Activated CD4-positive, alpha-beta T cell treated with anti-CD3 and anti-CD28 coated beads for 48 hours (primary cell): ENCODE results near the gene PIF1.
"Not testable (repeated sequence)": the region's sequence is repeated elsewhere in the genome, so short reads cannot be mapped to it uniquely, and the experiment has no call there.

ENCODE experiments used
- DNase-seq: peaks from one replicate; pipeline ENCODE4 v3.0.0-alpha.2; 2020

The PIF1 gene

DNA sequence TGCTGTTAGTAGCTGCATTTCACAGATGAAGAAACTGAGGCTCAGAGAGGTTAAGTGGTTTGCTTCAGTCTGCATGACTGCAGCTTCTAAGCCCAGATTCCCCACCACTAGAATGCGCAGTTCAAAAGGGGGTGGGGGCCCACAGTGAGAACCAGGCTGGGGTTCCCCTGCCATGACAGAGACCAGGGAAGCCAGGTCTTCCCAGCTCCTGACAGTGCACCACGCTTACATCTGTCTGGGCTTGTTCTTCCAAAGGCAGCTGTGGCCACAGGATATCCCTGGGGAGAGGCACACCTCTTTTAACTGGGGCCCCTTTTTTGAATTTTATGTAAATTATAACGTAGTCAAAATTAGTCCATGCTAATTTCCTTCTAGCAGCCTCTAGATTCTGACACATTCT is 21.6 kb upstream of the PIF1 start:
- no peak for DNase-seq

- DNase-seq: no peak
Observed at GRCh38 chr15:64845831-64846595, 20.6 kb upstream of the PIF1 start.

DNA sequence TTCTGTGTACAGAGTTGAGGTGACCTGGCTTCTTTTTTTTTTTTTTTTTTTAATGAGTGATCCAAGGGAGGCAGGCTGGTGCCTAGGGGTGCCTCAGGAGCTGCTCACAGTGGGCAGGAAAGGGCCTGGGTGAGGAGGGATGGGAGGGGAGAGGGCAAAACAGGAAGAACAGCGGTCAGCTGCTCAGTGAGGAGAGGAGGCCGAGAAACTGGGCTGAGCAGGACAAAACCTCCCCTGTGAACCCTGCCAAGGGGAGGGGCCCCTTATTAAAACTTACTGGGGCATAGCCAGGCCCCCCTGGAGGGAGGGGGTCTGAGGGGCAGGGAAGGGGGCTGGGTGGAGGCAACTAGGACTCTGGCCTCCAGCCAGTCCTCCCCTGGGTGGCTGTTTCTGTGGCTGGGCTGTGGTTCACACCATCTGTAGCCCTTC is 19.8 kb upstream of the PIF1 start:
- no peak for DNase-seq

GRCh38 chr15:64844576-64845145 is 19.2 kb upstream of the PIF1 start:
- DNase-seq: peak; percentile 12

GRCh38 chr15:64843991-64844390 is 18.5 kb upstream of the PIF1 start:
- no peak for DNase-seq

DNA sequence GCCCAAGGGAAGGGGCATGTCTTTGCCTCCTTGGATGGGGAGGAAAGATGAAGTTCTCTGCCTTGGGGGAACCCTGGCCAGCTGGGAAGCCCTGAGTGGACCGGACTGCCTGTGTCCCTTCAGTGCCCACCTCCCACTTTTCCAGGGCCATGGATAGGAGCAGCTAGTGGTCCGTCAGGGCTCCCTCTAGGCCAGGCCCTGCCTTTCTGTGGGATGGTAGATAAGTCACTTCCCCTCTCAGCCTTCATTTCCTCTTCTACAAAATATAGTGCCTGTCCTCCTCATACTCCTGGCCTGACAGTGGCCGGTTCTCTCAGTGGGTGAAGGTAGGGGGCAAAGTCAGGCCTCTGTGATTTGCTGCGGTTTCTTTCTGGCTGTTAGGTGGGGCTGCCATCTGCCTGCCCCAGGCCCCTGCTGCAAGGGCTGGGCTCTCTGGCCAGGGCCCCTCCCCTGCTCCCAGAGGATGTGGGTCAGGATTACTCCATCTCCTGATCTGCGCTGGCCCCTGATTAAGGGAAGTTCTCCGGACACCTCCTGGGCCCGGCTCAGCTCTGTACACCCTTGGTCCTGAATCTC is 17.6 kb upstream of the PIF1 start:
- DNase-seq: peak; percentile 15

DNA sequence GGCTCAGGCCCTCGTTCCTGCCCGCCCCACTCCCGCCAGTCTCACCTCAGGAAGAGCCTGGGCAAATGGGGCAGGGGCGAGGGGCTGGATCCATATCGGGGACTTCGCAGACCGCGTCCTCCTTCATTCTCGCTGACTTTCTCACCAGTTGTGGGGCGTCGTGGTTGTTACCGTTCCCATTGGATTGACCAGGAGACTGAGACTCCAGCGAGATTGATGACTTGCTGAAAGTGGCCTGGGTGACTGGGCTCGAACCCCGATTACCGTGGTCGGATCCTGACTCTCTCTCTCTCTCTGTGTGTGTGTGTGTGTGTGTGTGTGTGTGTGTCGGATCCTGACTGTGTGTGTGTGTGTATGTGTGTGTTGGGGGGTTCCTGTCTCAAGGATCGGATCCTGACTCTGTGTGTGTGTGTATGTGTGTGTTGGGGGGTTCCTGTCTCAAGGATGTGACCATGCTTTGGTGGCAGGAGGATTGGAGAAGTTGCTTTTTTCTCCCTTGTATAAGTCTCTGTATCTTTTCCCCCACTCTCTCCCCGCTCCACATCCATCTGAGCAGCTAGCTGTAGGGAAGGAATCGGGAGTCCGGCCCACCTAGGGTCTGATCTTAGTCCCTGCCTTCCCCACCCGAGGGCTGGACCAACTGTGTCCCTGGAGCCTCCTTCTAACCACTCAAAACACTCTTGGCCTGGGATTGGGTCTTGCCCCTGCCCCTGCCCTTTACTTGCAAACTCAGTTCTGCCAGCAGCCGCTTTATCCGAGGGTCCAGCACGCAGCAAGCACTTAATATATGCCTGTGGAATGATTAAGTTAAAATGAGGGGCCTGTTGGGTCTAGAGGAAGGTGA is 16.9 kb upstream of the PIF1 start:
- DNase-seq: peak; percentile 46

DNA sequence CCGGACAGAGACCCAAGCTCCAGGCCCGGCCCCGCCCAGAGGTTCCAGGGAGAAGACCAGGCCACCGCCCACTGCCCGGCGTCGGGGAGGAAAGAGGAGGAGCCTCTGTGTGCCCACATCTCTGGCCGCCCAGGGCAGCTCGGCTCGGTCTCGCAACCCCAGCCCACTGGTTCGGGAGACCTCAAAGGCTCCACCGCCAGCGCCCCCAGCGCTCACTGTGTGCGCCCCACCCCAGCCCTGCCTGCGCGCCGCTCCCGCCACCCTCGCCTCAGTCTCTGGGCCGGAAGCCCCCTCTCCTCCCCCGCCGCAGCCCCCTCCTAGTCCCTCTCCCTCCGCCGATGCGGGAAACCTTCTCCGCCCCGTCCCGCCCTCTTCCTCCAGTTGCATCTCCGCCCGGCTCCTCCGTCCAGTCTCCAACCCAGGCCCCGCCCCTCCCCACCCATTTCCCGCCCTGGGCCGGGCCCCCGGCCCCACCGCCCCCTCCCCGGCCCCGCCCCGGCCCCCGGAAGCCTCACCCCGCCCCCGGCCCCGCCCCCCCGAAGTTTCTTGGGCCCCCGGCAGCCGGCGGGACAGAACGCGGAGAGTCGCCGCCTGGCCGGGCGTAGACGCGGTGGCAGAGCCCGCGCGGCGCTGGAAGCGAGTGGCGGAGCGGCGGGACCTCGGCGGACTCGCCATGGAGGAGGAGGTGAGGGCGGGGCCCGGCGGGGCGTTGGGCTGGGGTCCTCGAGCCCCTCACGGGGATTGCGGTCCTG is 16.1 kb upstream of the PIF1 start, which contains the start of gene PLEKHO2:
Gene PLEKHO2, plus strand, starts transcription at position 572 of the 752 bp plus-strand sequence. Its CDS starts 102 bp downstream, at position 674.
- DNase-seq: peak; percentile 86

- no peak for DNase-seq
Observed at GRCh38 chr15:64841060-64841343, 15.6 kb upstream of the PIF1 start.

DNA sequence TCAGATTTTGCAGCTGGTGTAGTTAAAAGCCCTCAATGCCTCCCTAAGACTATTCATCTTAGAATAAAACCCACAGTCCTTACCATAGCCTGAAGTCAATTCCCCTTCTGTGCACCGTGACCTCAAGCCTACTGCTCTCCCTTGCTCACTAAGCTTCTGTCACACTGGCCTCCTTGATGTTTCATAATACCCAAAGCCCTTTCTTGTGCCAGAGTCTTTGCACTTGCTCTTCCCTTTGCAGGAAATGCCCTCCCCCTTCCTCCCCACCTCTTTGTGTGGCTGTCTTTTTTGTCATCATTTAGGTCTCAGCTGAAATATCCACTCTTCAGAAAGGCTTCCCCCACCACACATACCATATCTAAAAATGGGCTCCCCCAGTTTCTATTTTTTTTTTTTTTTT is 12.1 kb upstream of the PIF1 start:
- peak; percentile 24 for DNase-seq

DNA sequence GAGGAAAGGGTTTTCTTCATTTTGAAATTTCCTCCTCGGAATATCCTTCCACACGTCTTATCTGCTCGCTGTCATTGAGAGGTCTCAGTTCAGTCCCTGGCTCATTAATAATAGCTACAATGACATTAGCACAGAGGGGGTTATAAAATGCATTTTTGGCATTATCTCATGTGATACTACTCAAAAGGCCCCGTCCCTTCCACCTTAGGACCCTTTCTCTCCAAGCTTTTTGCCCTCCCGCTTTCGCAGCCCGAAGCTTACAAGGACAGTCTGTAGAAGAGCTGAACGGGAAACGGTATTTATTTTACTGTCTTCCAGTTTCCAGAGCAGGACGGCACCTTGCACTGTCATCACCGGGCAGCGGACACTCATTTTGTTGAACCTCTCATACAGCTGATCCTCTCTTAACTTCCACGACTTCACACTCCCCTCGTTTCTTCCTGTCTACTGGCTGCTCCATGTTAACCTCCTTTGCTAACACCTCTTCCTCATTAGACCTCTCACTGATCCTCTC is 10.6 kb upstream of the PIF1 start:
- no peak for DNase-seq

GRCh38 chr15:64833690-64834089 is 8.2 kb upstream of the PIF1 start:
- no peak for DNase-seq

- DNase-seq: no peak
Observed at GRCh38 chr15:64828985-64829384, 3.5 kb upstream of the PIF1 start.

DNA sequence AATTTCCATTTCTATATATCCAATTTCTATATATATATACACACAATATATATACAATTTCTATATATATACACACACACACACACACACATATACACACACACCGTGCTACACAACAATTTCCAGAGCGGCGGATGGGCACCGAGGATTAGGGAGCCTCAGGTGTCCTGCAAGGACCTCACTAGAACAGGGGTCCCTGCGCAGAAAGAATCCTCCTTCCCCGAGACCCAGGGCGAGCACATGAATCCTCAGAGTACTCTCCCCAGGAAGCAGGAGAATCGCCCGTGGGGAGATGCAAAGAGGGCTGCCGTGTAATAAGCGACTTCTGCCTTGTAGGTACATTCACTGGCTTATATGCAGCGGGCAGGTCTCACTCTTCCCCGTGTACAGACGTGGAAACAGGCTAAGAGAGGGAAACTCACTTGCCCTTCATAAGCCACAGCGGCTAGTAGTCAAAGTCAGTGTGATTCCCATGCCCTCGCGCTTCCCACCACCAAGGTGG is 467 bp downstream of the PIF1 start:
- no peak for DNase-seq

- no peak for DNase-seq
Observed at GRCh38 chr15:64816452-64816851, 9.0 kb downstream of the PIF1 start.

- not testable (repeated sequence) for DNase-seq
Observed at GRCh38 chr15:64814965-64815364, 10.5 kb downstream of the PIF1 start.

DNA sequence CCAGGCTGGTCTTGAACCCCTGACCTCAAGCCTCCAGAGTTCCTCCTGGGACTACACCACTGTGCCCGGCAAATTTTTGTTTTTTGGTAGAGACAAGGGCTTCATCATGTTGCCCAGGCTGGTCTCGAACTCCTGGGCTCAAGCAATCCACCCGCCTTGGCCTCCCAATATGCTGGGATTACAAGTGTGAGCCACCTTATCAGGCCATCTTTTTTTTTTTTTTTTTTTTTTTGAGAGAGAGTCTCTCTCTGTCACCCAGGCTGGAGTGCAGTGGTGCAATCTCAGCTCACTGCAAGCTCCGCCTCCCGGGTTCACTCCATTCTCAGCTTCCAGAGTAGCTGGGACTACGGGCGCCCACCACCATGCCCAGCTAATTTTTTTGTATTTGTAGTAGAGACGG is 11.2 kb downstream of the PIF1 start:
- DNase-seq: not testable (repeated sequence)

- DNase-seq: no peak
Observed at GRCh38 chr15:64813075-64813474, 12.4 kb downstream of the PIF1 start.

DNA sequence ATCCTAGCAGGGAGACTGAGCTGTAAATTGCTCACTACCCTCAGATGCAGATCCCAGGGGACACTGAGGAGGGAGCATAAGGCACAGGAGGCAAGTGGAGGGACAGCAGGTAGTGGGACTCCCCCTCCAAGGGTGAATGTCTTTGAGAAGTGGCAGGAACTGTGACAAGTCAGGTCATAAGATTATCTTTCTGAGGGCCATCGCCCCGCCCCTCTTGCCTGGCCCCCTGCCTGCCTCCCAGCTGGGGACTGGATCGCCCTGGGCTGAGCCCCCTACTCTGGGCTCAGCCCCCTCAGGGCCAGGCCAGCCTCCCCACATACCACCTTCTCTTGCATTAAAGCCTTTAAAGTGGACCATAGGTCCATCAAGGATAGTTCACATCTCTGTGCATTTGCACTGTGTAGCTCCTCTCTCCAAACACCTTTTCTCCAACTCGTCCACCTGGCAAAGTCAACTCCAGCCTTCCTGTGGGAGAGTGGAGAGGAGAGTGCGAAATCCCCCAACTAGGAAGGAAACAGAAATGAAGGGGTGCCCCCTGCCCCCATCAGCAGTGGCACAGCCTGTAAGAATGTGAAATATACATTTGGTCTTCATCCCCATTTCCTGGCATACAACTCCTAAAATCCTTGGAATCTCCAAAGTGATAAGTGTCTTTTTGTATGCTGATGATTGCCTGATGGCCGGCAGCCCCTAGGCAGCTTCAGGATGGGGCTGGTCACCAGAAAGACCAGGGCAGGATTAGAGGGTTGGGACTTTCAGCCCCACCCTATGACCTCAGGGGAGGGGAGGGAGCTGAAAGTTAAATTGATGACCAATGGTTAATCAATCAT is 14.7 kb downstream of the PIF1 start:
- DNase-seq: no peak

DNA sequence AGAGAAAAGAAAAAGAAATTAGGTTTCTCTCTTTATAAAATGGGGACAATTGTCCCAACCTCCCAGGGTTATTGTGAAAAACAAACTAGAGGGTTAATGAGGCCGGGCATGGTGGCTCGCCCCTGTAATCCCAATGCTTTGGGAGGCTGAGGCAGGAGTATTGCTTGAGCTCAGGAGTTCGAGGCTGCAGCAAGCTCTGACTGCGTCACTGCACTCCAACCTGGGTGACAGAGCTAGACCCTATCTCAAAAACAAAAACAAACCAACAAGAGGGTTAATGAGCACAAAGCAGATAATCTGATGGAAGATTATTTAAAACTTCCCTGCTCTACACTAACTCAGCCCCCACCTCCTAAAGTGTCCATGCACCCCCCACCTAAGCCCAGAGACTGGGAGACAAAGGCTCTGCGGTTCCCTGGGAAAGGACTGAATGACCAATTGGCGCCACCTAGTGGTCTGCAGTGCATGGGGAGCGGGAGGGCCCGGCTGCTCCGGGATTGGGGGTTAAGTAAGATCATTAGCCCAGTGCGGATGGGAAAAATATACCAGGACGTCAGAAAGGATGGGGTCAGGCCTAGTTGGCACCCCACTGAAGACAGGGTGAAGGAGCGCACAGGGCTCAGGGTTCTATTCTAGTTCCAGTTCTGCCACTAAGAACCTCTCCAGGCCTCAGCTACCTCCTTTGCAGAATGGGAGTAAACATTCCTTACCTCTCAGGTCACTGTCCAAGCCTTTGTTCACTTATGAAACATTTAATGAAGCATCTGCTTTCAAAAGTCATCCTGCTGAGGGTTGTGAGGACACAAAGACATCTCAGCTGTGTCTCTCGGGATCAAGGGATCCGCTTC is 15.6 kb downstream of the PIF1 start:
- DNase-seq: peak; percentile 82
